ENCODE results near the gene TAL2. TPM values are rescaled to one million over a fixed set of nuclear protein-coding genes. Genes with fewer than 3 reads are reported as not detected.

TAL2 gene
- total and polyA plus RNA-seq, 9 of the 15 experiments (the other 6 are each of a cell fraction or from before 2014, with no cell fraction given) = 0.21 to 3.7 (median 1.1) TPM; not detected in 1

- TF ChIP-seq CBX2 (IDR thresholded peaks at IDR 0.05; ENCODE audit: insufficient read depth, low read length, poor library complexity, severe bottlenecking) = no peak
- no peak for TF ChIP-seq CBX1 (IDR thresholded peaks at IDR 0.05; ENCODE audit: low read depth)
- 0 out of 2 replicates have a peak, but pooled peaks have one; percentile 51 for TF ChIP-seq ZNF830 (CRISPR knock-in tag; IDR thresholded peaks at IDR 0.05)
- peak; percentile 72 for TF ChIP-seq NFIC (IDR thresholded peaks at IDR 0.05)
- TF ChIP-seq JUN (IDR thresholded peaks at IDR 0.05; ENCODE audit: borderline replicate concordance, low read depth, low read length) = no peak
- TF ChIP-seq JUN (CRISPR knock-in tag; IDR thresholded peaks at IDR 0.05; ENCODE audit: borderline replicate concordance) = no peak
- no peak for TF ChIP-seq FUS (optimal IDR thresholded peaks at IDR 0.05; ENCODE audit: low read depth, low read length)
- peak; percentile 93 for TF ChIP-seq PKNOX1 (IDR thresholded peaks at IDR 0.05)
- TF ChIP-seq BRF2 (IDR thresholded peaks at IDR 0.05; ENCODE audit: borderline replicate concordance, insufficient read depth, insufficient read length) = no peak
- peak; percentile 64 for TF ChIP-seq ATF7 (IDR thresholded peaks at IDR 0.05)
- TF ChIP-seq SAFB2 (IDR thresholded peaks at IDR 0.05; ENCODE audit: borderline replicate concordance, low read depth, low read length, severe bottlenecking) = no peak
- TF ChIP-seq ARNT (IDR thresholded peaks at IDR 0.05) = no peak
- no peak for TF ChIP-seq SIX5 (IDR thresholded peaks at IDR 0.05; ENCODE audit: borderline replicate concordance in 1 of 2, insufficient read depth in 1 of 2, low read depth in 1 of 2, low read length in 2 of 2)
- TF ChIP-seq KLF6 (CRISPR knock-in tag; IDR thresholded peaks at IDR 0.05; ENCODE audit: borderline replicate concordance) = no peak
- TF ChIP-seq ATF1 (CRISPR knock-in tag; IDR thresholded peaks at IDR 0.05) = no peak
- TF ChIP-seq ATF1 (tag; IDR thresholded peaks at IDR 0.05) = peak; percentile 62
- TF ChIP-seq SMAD2 (IDR thresholded peaks at IDR 0.05; ENCODE audit: low read depth, low read length) = no peak
- peak; percentile 12; the same call in 1 of the 2 replicates for TF ChIP-seq SMARCA4 (IDR thresholded peaks at IDR 0.05)
- TF ChIP-seq ZFP1 (CRISPR knock-in tag; IDR thresholded peaks at IDR 0.05) = no peak
- no peak for TF ChIP-seq ZBTB17 (CRISPR knock-in tag; IDR thresholded peaks at IDR 0.05)
- peak; percentile 30; the same call in 1 of the 2 replicates for TF ChIP-seq SMARCC2 (IDR thresholded peaks at IDR 0.05; ENCODE audit: low read depth)
- TF ChIP-seq ETV5 (CRISPR knock-in tag; IDR thresholded peaks at IDR 0.05; ENCODE audit: low read depth) = no peak
- no peak for TF ChIP-seq ATF6 (CRISPR knock-in tag; IDR thresholded peaks at IDR 0.05)
- TF ChIP-seq NCOA6 (IDR thresholded peaks at IDR 0.05) = no peak
- no peak for TF ChIP-seq ATF3 (IDR thresholded peaks at IDR 0.05)
- TF ChIP-seq ATF3 (CRISPR knock-in tag; conservative IDR thresholded peaks at IDR 0.05) = peak; percentile 39; the same call in 1 of the 2 replicates
- TF ChIP-seq RB1 (IDR thresholded peaks at IDR 0.05; ENCODE audit: low read depth) = no peak
These were observed 10.5 kb downstream of the TAL2 start (continued) for GRCh38 chr9:105672711-105673234.

All from K562 (cell line).